ENCODE results near the gene POLR3E. TPM values are rescaled to one million over a fixed set of nuclear protein-coding genes. Genes with fewer than 3 reads are reported as not detected.

Gene POLR3E
- total RNA-seq, 4 donors from 2014 or later = 21.5 to 57.2 (median 37.7) TPM

GRCh38 chr16:22356930-22357634, 59.9 kb downstream of the POLR3E start:
- H3K27ac ChIP-seq = peak overlapping the region in 3 of 4 donors; percentile 45 to 60 (median 49)
- peaks cover 0 to 29% (median 10%) of the 10 kb centered on the region in 3 donors for H3K4me1 ChIP-seq
- H3K4me3 ChIP-seq = no peak overlapping the region
- TF ChIP-seq POLR2A (IDR thresholded peaks at IDR 0.05) (no peak), CTCF (IDR thresholded peaks at IDR 0.05) (no peak)
- 83 to 88% methylated on average over 4 of the region's 7 CpGs for WGBS, 2 donors
- H3K36me3 ChIP-seq = no peaks in the 10 kb centered on the region
- no peaks in the 10 kb centered on the region for H3K9me3 ChIP-seq
- intact Hi-C loops (cut with DNase I) = no loop called here
- H3K27me3 ChIP-seq = no peaks in the 10 kb centered on the region
- no peak for DNase-seq

- H3K4me1 ChIP-seq = peaks cover 0 to 28% (median 10%) of the 10 kb centered on the region in 3 donors
- peak overlapping the region in 3 of 4 donors; percentile 45 to 60 (median 49) for H3K27ac ChIP-seq
- H3K36me3 ChIP-seq = peaks cover 0 to 3% (median 0%) of the 10 kb centered on the region in 3 donors
- H3K9me3 ChIP-seq = no peaks in the 10 kb centered on the region
- no peak for DNase-seq
- intact Hi-C loops (cut with DNase I) = no loop called here
- H3K4me3 ChIP-seq = no peak overlapping the region
- no peak for TF ChIP-seq CTCF (IDR thresholded peaks at IDR 0.05)
- no peaks in the 10 kb centered on the region for H3K27me3 ChIP-seq
- WGBS, 2 donors = 50 to 57% methylated on average over 1 of the region's 1 CpG
Measured at GRCh38 chr16:22357635-22357971, 60.4 kb downstream of the POLR3E start.

GRCh38 chr16:22358000-22358399, 60.8 kb downstream of the POLR3E start:
- DNase-seq = no peak
- Histone ChIP-seq H3K36me3 (peaks cover 0 to 7% (median 0%) of the 10 kb centered on the region in 3 donors), H3K4me1 (peaks cover 0 to 24% (median 10%) of the 10 kb centered on the region in 3 donors), H3K4me3 (no peak overlapping the region), H3K27me3 (no peaks in the 10 kb centered on the region), H3K27ac (peak overlapping the region in 3 of 4 donors; percentile 24 to 60 (median 49)), H3K9me3 (no peaks in the 10 kb centered on the region)
- TF ChIP-seq POLR2A (IDR thresholded peaks at IDR 0.05) = no peak
- no peak for TF ChIP-seq CTCF (IDR thresholded peaks at IDR 0.05)
- WGBS, 2 donors = 63 to 67% methylated on average over 1 of the region's 1 CpG
- intact Hi-C loops (cut with DNase I) = no loop called here

- no peak for TF ChIP-seq CTCF (IDR thresholded peaks at IDR 0.05)
- no peak for TF ChIP-seq POLR2A (IDR thresholded peaks at IDR 0.05)
- Histone ChIP-seq H3K27me3 (no peaks in the 10 kb centered on the region), H3K4me3 (no peak overlapping the region), H3K4me1 (peaks cover 0 to 10% (median 0%) of the 10 kb centered on the region in 3 donors), H3K27ac (no peak overlapping the region), H3K36me3 (peaks cover 0 to 24% (median 3%) of the 10 kb centered on the region in 3 donors), H3K9me3 (no peaks in the 10 kb centered on the region)
- DNase-seq = no peak
- intact Hi-C loops (cut with DNase I) = no loop called here
Measured at GRCh38 chr16:22359679-22360078, 62.5 kb downstream of the POLR3E start.

GRCh38 chr16:22360963-22361659, 63.9 kb downstream of the POLR3E start:
- TF ChIP-seq POLR2A (IDR thresholded peaks at IDR 0.05) (no peak), CTCF (IDR thresholded peaks at IDR 0.05) (no peak)
- WGBS, 2 donors = 88 to 95% methylated on average over 8 of the region's 8 CpGs
- Histone ChIP-seq H3K27me3 (no peaks in the 10 kb centered on the region), H3K4me1 (peaks cover 0 to 15% (median 0%) of the 10 kb centered on the region in 3 donors), H3K36me3 (peaks cover 0 to 27% (median 3%) of the 10 kb centered on the region in 3 donors), H3K27ac (peak overlapping the region in 1 of 4 donors; percentile 10), H3K9me3 (no peaks in the 10 kb centered on the region), H3K4me3 (no peak overlapping the region)
- intact Hi-C loops (cut with DNase I) = no loop called here
- DNase-seq = no peak

Measured in esophagus squamous epithelium (tissue), 5 donors.